IMR-90 (cell line): ENCODE data around the gene FBXL14. TPM values are rescaled to one million over a fixed set of nuclear protein-coding genes. Genes with fewer than 3 reads are reported as not detected.
A peak's percentile ranks its signal among the peaks of the same experiment; 100 is the strongest.

Experiments used
- ATAC-seq: fragments of 200-7000 bp; cut with Tn5 transposase; 2 replicates; pipeline ENCODE4 v1.9.1; 2020; ENCODE audit warnings: low read depth, mild to moderate bottlenecking, moderate library complexity
- BruUV-seq: library from RNA; stranded (reverse); fragments of 400-500 nt; replicated peaks from 2 replicates; lab custom pipeline; 2021; lab: Mats Ljungman, UMichigan
- CTCF ChIA-PET: fragments of 300-600 bp; formaldehyde crosslinking; extraction: SDS; loops from one replicate; lab custom pipeline; 2021; ENCODE audit warnings: antibody characterized with exemption; lab: Yijun Ruan, JAX
- POLR2A ChIA-PET: fragments of 300-600 bp; sonication (Branson Sonifier 250); formaldehyde crosslinking; loops from one replicate; lab custom pipeline; 2022; ENCODE audit warnings: antibody characterized with exemption; ENCODE audit not compliant: unreplicated experiment; lab: Charles Lee
- DNase-seq: peaks from one replicate; pipeline ENCODE4 v3.0.0; 2013
- H2AFZ ChIP-seq: replicated peaks from 2 replicates; pipeline ENCODE3; 2013; ENCODE audit warnings: low read length, mild to moderate bottlenecking; ENCODE audit not compliant: poor library complexity
- H2AK5ac ChIP-seq: 2 replicates; pipeline ENCODE4 v1.6.1; 2013; ENCODE audit warnings: low read depth, low read length, inconsistent platforms
- H2AK9ac ChIP-seq: replicated peaks from 2 replicates; pipeline ENCODE3; 2013; ENCODE audit warnings: mild to moderate bottlenecking, low read depth, low read length, moderate library complexity; ENCODE audit not compliant: poor library complexity
- H2BK120ac ChIP-seq: 2 replicates; pipeline ENCODE4 v1.6.1; 2013; ENCODE audit warnings: low read depth, low read length, inconsistent platforms
- H2BK15ac ChIP-seq: 3 replicates; pipeline ENCODE4 v1.6.1; 2013; ENCODE audit warnings: low read depth, low read length, inconsistent platforms
- H2BK20ac ChIP-seq: 2 replicates; pipeline ENCODE4 v1.6.1; 2013; ENCODE audit warnings: low read depth, mild to moderate bottlenecking, inconsistent platforms, low read length, moderate library complexity
- H2BK5ac ChIP-seq: 2 replicates; pipeline ENCODE4 v1.6.1; 2013; ENCODE audit warnings: mild to moderate bottlenecking, low read depth, low read length, inconsistent platforms; ENCODE audit not compliant: poor library complexity, severe bottlenecking
- H3K14ac ChIP-seq: replicated peaks from 2 replicates; pipeline ENCODE4 v1.6.1; 2013; ENCODE audit warnings: low read depth, low read length, inconsistent platforms
- H3K18ac ChIP-seq: 2 replicates; pipeline ENCODE4 v1.6.1; 2013; ENCODE audit warnings: low read depth, low read length, control low read depth
- H3K23ac ChIP-seq: 2 replicates; pipeline ENCODE4 v1.6.1; 2013; ENCODE audit warnings: low read depth, low read length, inconsistent platforms
- H3K27ac ChIP-seq: 2 replicates; pipeline ENCODE4 v1.5.1; 2013; ENCODE audit warnings: mild to moderate bottlenecking, control low read depth, low read length; ENCODE audit not compliant: insufficient read depth
- H3K27me3 ChIP-seq: 2 replicates; pipeline ENCODE4 v1.6.1; 2013; ENCODE audit warnings: low read length; ENCODE audit not compliant: control insufficient read depth, insufficient read depth
- H3K36me3 ChIP-seq: 2 replicates; pipeline ENCODE4 v1.6.1; 2013; ENCODE audit warnings: low read length, mixed read lengths; ENCODE audit not compliant: control insufficient read depth, insufficient read depth
- H3K4ac ChIP-seq: 2 replicates; pipeline ENCODE4 v1.6.1; 2013; ENCODE audit warnings: low read depth, low read length, inconsistent platforms
- H3K4me1 ChIP-seq: 2 replicates; pipeline ENCODE4 v1.6.1; 2013; ENCODE audit warnings: low read length, mixed read lengths; ENCODE audit not compliant: control insufficient read depth, insufficient read depth
- H3K4me2 ChIP-seq: 2 replicates; pipeline ENCODE4 v1.6.1; 2013; ENCODE audit warnings: low read depth, mild to moderate bottlenecking, control low read depth, low read length, moderate library complexity
- H3K4me3 ChIP-seq: 2 replicates; pipeline ENCODE4 v1.5.1; 2013; ENCODE audit warnings: low read depth, mild to moderate bottlenecking, control low read depth, low read length, moderate library complexity; ENCODE audit not compliant: insufficient read depth
- H3K56ac ChIP-seq: 2 replicates; pipeline ENCODE4 v1.6.1; 2013; ENCODE audit warnings: low read length, inconsistent platforms; ENCODE audit not compliant: insufficient read depth; ENCODE audit errors: extremely low read depth
- H3K79me1 ChIP-seq, 2 experiments: 2 replicates each; pipeline ENCODE4 v1.6.1; 2013; ENCODE audit warnings: low read length in 2 of 2, inconsistent platforms in 1 of 2, low read depth in 1 of 2
- H3K9ac ChIP-seq: 2 replicates; pipeline ENCODE4 v1.6.1; 2013; ENCODE audit warnings: low read depth, low read length, control low read depth
- H3K9me1 ChIP-seq: 2 replicates; pipeline ENCODE4 v1.6.1; 2013; ENCODE audit warnings: low read length, inconsistent platforms; ENCODE audit not compliant: insufficient read depth
- H3K9me3 ChIP-seq: 2 replicates; pipeline ENCODE4 v1.6.1; 2013; ENCODE audit warnings: low read length; ENCODE audit not compliant: control insufficient read depth, insufficient read depth
- H4K20me1 ChIP-seq: 2 replicates; pipeline ENCODE4 v1.6.1; 2013; ENCODE audit warnings: low read length, inconsistent platforms; ENCODE audit not compliant: insufficient read depth
- H4K5ac ChIP-seq: 2 replicates; pipeline ENCODE4 v1.6.1; 2013; ENCODE audit warnings: mild to moderate bottlenecking, low read depth, low read length, control low read depth
- H4K8ac ChIP-seq, 2 experiments: 2 replicates each; pipeline ENCODE4 v1.6.1; 2013; ENCODE audit warnings: low read depth in 2 of 2, low read length in 2 of 2, control low read depth in 1 of 2, inconsistent platforms in 1 of 2
- H4K91ac ChIP-seq: 2 replicates; pipeline ENCODE4 v1.6.1; 2013; ENCODE audit warnings: low read depth, low read length, inconsistent platforms; ENCODE audit not compliant: insufficient read depth
- CEBPB ChIP-seq: IDR thresholded peaks from 2 replicates; pipeline ENCODE4 v1.6.1; 2012; ENCODE audit warnings: low read depth, low read length, improper control_type of control experiment
- MXI1 ChIP-seq: IDR thresholded peaks from 2 replicates; pipeline ENCODE4 v1.6.1; 2012; ENCODE audit warnings: low read depth, mild to moderate bottlenecking, low read length, moderate library complexity, borderline replicate concordance
- RCOR1 ChIP-seq: IDR thresholded peaks from 2 replicates; pipeline ENCODE4 v1.6.1; 2012; ENCODE audit warnings: mild to moderate bottlenecking, low read length, improper control_type of control experiment; ENCODE audit not compliant: insufficient replicate concordance
- WGBS, 2 experiments: methylation state at CpG; one replicate each; pipeline versions ENCODE4 v1.1.5 to v1.1.7; 2013; ENCODE audit warnings: missing lambda C conversion rate in 2 of 2; ENCODE audit not compliant: insufficient read length in 1 of 2; ENCODE audit errors: extremely low coverage in 2 of 2; 5-methylcytosine and 5-hydroxymethylcytosine counted together
- dilution Hi-C: fragments of 300-500 bp; cut with HindIII; formaldehyde crosslinking; loops from one replicate; pipeline ENCODE4 v1.14.3; 2018; ENCODE audit warnings: low sequenced_read_pairs; ENCODE audit not compliant: unreplicated experiment
- in situ Hi-C: fragments of 300-500 bp; cut with MboI; formaldehyde crosslinking; loops from 3 replicates; pipeline ENCODE4 v1.14.3; 2019; ENCODE audit warnings: low sequenced_read_pairs, inconsistent platforms, mixed read lengths
- intact Hi-C: fragments of 100-400 bp; cut with micrococcal nuclease; formaldehyde crosslinking; loops from 2 replicates; pipeline ENCODE4 v1.10.0; 2022
- polyA plus RNA-seq, 3 experiments: library from polyadenylated mRNA; depleted of rRNA; stranded (reverse); fragments of >200 nt; gene quantifications; 2 replicates each; pipeline ENCODE4 v1.2.3, GENCODE V29; 2012; ENCODE audit warnings: low replicate concordance in 1 of 3
- total RNA-seq: library from RNA; depleted of rRNA; stranded (reverse); fragments of >200 nt; gene quantifications from 2 replicates; pipeline ENCODE4 v1.2.3, GENCODE V29; 2012

FBXL14 gene
- total and polyA plus RNA-seq, 2 of the 4 experiments (the other 2 are of a cell fraction) = 4.7 to 7.3 TPM

GRCh38 chr12:1611803-1612572, 17.6 kb upstream of the FBXL14 start:
- Histone ChIP-seq H4K20me1 (peaks cover 44% of the 10 kb centered on the region; the same call in 1 of the 2 replicates), H3K9me3 (no peaks in the 10 kb centered on the region), H4K8ac (peak overlapping the region in 1 of 2 experiments; percentile 56; a peak in 1 of 4 replicates), H2BK15ac (peak overlapping the region; percentile 42; the same call in 1 of the 3 replicates), H2AK9ac (peak overlapping the region; percentile 12), H2BK20ac (peak overlapping the region; percentile 47; the same call in 1 of the 2 replicates), H3K4me2 (peak overlapping the region; percentile 75), H3K27ac (peak overlapping the region; percentile 61; the same call in 1 of the 2 replicates), H3K4ac (peak overlapping the region; percentile 61), H3K36me3 (no peaks in the 10 kb centered on the region; the same call in 1 of the 2 replicates), H4K91ac (peak overlapping the region; percentile 14; the same call in 1 of the 2 replicates), H3K79me1 (peaks cover 34 to 92% of the 10 kb centered on the region in 2 experiments), H3K4me1 (peaks cover 11% of the 10 kb centered on the region), H3K23ac (peak overlapping the region; percentile 26; the same call in 1 of the 2 replicates), H2AK5ac (peak overlapping the region; percentile 86; the same call in 1 of the 2 replicates), H3K9me1 (peaks cover 29% of the 10 kb centered on the region), H2AFZ (no peak overlapping the region), H3K56ac (peak overlapping the region; percentile 59; the same call in 1 of the 2 replicates), H2BK120ac (peak overlapping the region; percentile 42), H3K9ac (peak overlapping the region; percentile 7; the same call in 1 of the 2 replicates), H3K27me3 (no peaks in the 10 kb centered on the region), H3K4me3 (peak overlapping the region; percentile 8; the same call in 1 of the 2 replicates), H3K14ac (peak overlapping the region; percentile 47), H4K5ac (peak overlapping the region; percentile 5; the same call in 1 of the 2 replicates), H3K18ac (peak overlapping the region; percentile 43), H2BK5ac (peak overlapping the region; percentile 78)
- dilution Hi-C loops = no loop called here
- TF ChIP-seq RCOR1 (no peak), MXI1 (peak; percentile 69), CEBPB (peak; percentile 95)
- WGBS, 2 experiments = 90% methylated on average over 2 of the region's 13 CpGs; no CpG with 5 or more reads in 1 of the 2 experiments
- DNase-seq = peak; percentile 95
- in situ Hi-C loops = no loop called here
- intact Hi-C loops = no loop called here
- no TSS peak for BruUV-seq
- CTCF ChIA-PET = interaction anchor here (0.6 kb wide), 1 partner anchor 907 kb away, joined by 3 read pairs; no protein-coding TSS in a partner anchor
- peak; percentile 81 for ATAC-seq
- POLR2A ChIA-PET = no interaction called here
